HFFc6 (cell line): ENCODE measurements around the gene NOS3. TPM values are rescaled to one million over a fixed set of nuclear protein-coding genes. Genes with fewer than 3 reads are reported as not detected.

ENCODE experiments used
- DNase-seq: peaks from one replicate; pipeline ENCODE4 v3.0.0-alpha.2; 2018
- H3K27ac Mint-ChIP-seq: 2 replicates; pipeline ENCODE4 v1.8.0; 2020; ENCODE audit warnings: mild to moderate bottlenecking, mixed read lengths
- H3K27me3 Mint-ChIP-seq: 2 replicates; pipeline ENCODE4 v1.8.0; 2021; ENCODE audit warnings: mild to moderate bottlenecking, moderate library complexity, mixed read lengths; ENCODE audit not compliant: insufficient read depth
- H3K36me3 Mint-ChIP-seq: 2 replicates; pipeline ENCODE4 v1.8.0; 2021; ENCODE audit warnings: low read depth, mixed read lengths
- H3K4me1 Mint-ChIP-seq: 2 replicates; pipeline ENCODE4 v1.8.0; 2020; ENCODE audit warnings: low read depth, mixed read lengths
- H3K4me3 Mint-ChIP-seq: 2 replicates; pipeline ENCODE4 v1.8.0; 2020; ENCODE audit warnings: mild to moderate bottlenecking, moderate library complexity, mixed read lengths
- H3K9me3 Mint-ChIP-seq: 2 replicates; pipeline ENCODE4 v1.8.0; 2020; ENCODE audit warnings: mild to moderate bottlenecking, mixed read lengths
- total RNA-seq, 6 experiments: library from RNA; stranded (reverse); fragmentation: NEBNext Ultra II Directional; extraction: Animal tissue kit (Norgen Biotek cat#: 25700); gene quantifications; 2 replicates in 1 of 6; 3 replicates in 5 of 6; pipeline ENCODE4 v1.2.3, GENCODE V29; 2021
- TF ChIP-seq, protein P1 (sequence below): fragments of 200-600 bp; sonication (generic); IDR thresholded peaks from 2 replicates; pipeline ENCODE4 v1.5.0; 2021; ENCODE audit warnings: antibody characterized with exemption, mild to moderate bottlenecking

NOS3 gene
- total RNA-seq, 6 experiments from 2014 or later = 0.55 to 3.0 (median 2.0) TPM

DNA sequence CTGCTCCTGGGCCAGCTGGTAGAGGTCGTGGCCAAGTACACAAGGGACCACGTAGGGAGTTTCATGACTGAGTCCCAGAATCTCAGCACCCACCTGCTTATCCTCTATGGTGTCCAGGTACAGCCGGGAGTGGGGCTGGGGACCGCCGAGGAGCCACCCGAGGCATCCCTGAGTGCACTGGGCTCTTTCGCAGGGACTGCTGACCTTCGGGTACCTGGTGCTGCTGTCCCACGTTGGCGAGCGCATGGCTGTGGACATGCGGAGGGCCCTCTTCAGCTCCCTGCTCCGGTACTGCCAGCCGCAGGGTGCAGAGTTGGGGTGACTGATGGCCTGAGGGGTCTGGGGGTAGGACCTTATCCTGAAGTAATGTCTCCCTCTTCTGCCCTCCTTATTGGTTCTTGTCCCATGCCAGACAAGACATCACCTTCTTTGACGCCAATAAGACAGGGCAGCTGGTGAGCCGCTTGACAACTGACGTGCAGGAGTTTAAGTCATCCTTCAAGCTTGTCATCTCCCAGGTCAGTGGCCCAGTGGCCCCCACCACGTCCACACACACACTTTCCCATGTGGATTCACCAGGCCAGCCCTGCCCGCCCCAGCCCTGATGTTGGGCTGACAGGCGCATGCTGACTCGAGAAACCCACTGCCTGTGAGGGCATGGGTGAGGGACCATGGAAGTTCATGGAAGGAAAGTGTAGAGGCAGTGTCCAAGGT, 43.7 kb downstream of the NOS3 start:
- Mint-ChIP-seq H3K36me3 (no peaks in the 10 kb centered on the region), H3K9me3 (no peaks in the 10 kb centered on the region), H3K4me1 (peaks cover 23% of the 10 kb centered on the region), H3K27me3 (no peaks in the 10 kb centered on the region), H3K27ac (no peak overlapping the region), H3K4me3 (no peak overlapping the region)
- TF ChIP-seq, protein P1, sequence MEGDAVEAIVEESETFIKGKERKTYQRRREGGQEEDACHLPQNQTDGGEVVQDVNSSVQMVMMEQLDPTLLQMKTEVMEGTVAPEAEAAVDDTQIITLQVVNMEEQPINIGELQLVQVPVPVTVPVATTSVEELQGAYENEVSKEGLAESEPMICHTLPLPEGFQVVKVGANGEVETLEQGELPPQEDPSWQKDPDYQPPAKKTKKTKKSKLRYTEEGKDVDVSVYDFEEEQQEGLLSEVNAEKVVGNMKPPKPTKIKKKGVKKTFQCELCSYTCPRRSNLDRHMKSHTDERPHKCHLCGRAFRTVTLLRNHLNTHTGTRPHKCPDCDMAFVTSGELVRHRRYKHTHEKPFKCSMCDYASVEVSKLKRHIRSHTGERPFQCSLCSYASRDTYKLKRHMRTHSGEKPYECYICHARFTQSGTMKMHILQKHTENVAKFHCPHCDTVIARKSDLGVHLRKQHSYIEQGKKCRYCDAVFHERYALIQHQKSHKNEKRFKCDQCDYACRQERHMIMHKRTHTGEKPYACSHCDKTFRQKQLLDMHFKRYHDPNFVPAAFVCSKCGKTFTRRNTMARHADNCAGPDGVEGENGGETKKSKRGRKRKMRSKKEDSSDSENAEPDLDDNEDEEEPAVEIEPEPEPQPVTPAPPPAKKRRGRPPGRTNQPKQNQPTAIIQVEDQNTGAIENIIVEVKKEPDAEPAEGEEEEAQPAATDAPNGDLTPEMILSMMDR = no peak
- DNase-seq = no peak

DNA sequence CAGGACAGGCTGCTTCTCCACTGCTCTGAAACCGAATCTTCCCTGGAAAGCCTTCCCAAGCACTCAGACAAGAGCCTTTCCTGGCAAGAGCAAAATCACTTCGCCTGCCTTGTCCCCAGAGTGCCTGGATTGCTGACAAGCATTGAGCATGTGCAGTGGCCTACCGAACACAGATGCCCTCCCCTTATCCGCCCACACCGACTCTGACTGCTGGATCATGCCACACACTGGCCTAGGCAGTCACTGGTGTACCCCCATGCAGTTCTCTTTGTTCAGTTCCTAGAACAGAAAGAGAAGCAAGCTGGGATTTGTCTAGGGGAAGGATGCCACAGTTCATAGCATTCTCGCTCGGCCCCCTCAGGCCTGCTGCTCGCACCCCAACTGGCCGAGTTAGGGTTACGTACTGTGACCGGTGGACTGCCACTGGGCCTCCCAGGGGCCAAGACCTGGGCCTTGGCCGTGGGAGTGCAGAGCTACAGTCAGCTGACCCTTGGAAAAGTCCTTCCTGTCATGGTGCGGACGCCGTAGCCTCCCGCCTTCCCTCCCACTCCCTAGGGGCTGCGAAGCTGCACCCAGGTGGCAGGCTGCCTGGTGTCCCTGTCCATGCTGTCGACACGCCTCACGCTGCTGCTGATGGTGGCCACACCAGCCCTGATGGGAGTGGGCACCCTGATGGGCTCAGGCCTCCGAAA, 44.4 kb downstream of the NOS3 start:
- Mint-ChIP-seq H3K9me3 (no peaks in the 10 kb centered on the region), H3K27ac (no peak overlapping the region), H3K4me3 (no peak overlapping the region), H3K36me3 (no peaks in the 10 kb centered on the region), H3K27me3 (no peaks in the 10 kb centered on the region; the same call in 1 of the 2 replicates), H3K4me1 (peaks cover 24% of the 10 kb centered on the region)
- no peak for DNase-seq
- TF ChIP-seq, protein P1 = no peak

DNA sequence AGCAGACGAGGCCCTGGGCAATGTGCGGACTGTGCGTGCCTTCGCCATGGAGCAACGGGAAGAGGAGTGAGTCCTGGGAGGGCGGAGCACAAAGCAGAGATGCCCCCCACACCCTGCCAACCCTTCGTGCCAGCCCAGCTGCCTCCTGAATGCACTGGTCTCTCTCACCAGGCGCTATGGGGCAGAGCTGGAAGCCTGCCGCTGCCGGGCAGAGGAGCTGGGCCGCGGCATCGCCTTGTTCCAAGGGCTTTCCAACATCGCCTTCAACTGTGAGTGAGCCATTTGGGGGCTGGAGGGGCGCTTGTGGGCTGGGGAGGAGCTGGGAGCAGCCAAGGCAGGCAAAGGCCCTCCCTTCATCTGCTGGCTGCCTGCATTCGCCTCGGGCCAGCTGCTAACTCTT, 45.1 kb downstream of the NOS3 start:
- no peak for DNase-seq
- Mint-ChIP-seq H3K4me1 (peaks cover 25% of the 10 kb centered on the region), H3K9me3 (no peaks in the 10 kb centered on the region), H3K27ac (no peak overlapping the region), H3K36me3 (no peaks in the 10 kb centered on the region), H3K27me3 (no peaks in the 10 kb centered on the region; the same call in 1 of the 2 replicates), H3K4me3 (no peak overlapping the region)
- TF ChIP-seq, protein P1 = no peak

DNA sequence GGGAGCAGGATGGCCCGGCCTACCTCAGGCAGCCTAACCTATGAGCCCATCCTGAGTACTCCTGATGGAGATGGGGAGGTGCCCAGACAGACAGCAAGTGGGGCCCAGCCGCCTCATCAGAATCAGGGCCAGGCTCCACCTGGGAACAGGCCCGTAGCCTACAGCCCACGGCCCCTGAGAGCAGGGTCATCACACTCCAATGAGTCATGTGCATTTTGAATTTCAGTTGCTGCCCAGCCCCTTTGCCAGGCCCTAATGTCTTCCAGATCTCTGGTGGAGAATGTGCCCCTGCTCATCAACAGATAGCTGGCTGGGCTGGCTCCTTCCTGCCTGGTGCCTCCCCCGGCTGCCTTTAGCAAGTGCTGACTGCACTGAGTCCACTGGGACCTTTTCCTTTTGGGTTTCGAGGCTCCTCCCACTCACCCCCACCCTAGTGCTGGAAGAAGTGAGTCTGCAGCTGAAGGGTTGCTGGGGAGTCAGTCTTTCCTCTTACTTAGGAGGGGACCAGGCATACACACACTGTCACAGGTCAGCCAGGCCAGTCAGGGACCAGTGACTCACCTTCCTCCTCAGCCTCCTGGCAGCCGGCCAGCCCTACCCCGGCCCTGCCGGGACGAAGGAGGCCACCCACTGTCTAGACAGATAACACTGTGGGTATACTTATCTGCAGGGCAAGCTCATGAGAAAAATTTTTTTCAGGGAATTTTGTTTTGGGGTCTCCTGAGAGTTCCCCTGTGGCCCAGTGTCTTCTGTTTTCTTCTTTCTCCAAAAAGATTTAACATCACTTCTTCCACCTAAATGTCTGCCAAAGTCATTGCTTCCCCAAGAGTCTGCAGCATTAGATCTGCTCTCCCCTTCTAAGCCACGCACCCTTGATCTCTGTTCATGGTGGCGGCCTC, 48.4 kb downstream of the NOS3 start:
- peak overlapping the region; percentile 97 for H3K27ac Mint-ChIP-seq
- H3K36me3 Mint-ChIP-seq = no peaks in the 10 kb centered on the region
- peak overlapping the region; percentile 70 for H3K4me3 Mint-ChIP-seq
- peak; percentile 92 for DNase-seq
- no peaks in the 10 kb centered on the region; the same call in 1 of the 2 replicates for H3K27me3 Mint-ChIP-seq
- peaks cover 25% of the 10 kb centered on the region for H3K4me1 Mint-ChIP-seq
- no peaks in the 10 kb centered on the region for H3K9me3 Mint-ChIP-seq
- TF ChIP-seq, protein P1 = no peak

DNA sequence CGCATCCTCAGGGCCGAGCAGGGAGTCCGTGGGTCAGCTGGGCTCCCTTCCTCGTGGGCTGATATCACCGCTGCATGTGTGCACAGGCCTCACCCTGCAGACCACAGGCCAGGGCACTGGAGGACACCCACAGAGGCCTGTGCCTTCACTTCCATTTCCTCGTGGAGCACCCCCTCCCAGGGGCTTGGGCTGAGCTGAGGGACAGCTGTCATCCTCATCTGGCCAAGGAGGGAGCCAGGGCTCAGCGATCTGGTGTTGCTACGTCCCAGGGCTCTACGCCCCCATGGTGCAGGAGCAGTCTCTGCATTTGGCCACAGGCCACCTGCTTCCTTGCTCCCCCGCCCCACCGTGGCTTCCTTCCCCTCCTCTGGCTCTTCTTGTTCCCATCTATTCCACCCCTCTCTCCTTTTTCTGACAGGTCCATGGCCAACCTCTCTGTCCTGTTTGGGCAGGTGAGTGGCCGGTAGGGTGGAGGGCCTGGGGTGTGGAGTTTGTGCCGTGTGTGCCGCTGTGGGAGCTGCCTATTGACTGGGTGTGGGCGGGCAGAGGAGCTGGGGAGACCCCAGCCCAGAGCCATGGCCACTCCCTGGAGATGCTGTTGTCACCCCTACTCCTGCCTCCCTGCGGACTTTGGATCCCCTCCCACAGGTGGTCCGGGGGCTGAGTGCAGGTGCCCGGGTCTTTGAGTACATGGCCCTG, 49.2 kb downstream of the NOS3 start:
- peak overlapping the region; percentile 97 for H3K27ac Mint-ChIP-seq

More for the DNA sequence above, 49.2 kb downstream of the NOS3 start:
- H3K4me1 Mint-ChIP-seq = peaks cover 25% of the 10 kb centered on the region
- H3K9me3 Mint-ChIP-seq = no peaks in the 10 kb centered on the region
- H3K4me3 Mint-ChIP-seq = no peak overlapping the region
- no peak for DNase-seq
- H3K36me3 Mint-ChIP-seq = no peaks in the 10 kb centered on the region
- no peaks in the 10 kb centered on the region; the same call in 1 of the 2 replicates for H3K27me3 Mint-ChIP-seq
- TF ChIP-seq, protein P1 = no peak
